ENCODE measurements around the gene RNLS. TPM values are rescaled to one million over a fixed set of nuclear protein-coding genes. Genes with fewer than 3 reads are reported as not detected.

Gene RNLS
- total and polyA plus RNA-seq, 8 donors, result 2.5 to 6.4 (median 5.9) TPM

- H3K27ac ChIP-seq, result peak overlapping the region; percentile 23 to 70 (median 46)
- DNase-seq (no peak), FAIRE-seq (no peak)
Measured at GRCh38 chr10:88253128-88253527, 330.0 kb downstream of the RNLS start.

DNA sequence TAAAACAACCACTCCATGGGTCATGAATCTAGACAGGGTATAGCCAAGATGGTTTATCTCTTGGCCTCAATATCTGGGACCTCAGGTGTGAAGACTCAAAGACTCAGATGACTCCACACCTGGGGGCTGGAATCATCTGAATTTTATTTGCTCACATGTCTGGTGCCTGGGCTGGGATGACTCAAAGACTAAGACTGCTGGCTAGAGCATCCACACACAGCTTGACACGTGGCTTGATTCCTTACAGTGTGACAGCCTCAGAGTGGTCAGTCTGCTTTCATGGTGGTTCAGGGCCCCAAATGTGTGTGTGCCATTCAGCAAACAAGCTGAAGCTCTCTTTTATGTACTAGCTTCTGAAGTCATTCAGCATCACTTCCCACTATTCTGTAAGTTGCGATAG, 333.7 kb downstream of the RNLS start:
- Histone ChIP-seq H3K4me1 (peaks cover 7 to 29% (median 17%) of the 10 kb centered on the region in 3 donors), H3K9me3 (no peaks in the 10 kb centered on the region), H3K4me3 (no peak overlapping the region), H3K27me3 (no peaks in the 10 kb centered on the region), H3K27ac (no peak overlapping the region), H3K36me3 (no peaks in the 10 kb centered on the region)
- ATAC-seq (no peak), DNase-seq (no peak), FAIRE-seq (no peak)
- intact Hi-C loops (cut with DNase I), result no loop called here
- TF ChIP-seq CTCF (IDR thresholded peaks at IDR 0.05), result no peak
- 92 to 98% methylated on average over 2 of the region's 2 CpGs for whole genome bisulfite sequencing, 2 donors

More at GRCh38 chr10:88253128-88253527, 330.0 kb downstream of the RNLS start:
- Histone ChIP-seq H3K4me1 (peaks cover 26 to 48% (median 32%) of the 10 kb centered on the region in 3 donors), H3K9me3 (no peaks in the 10 kb centered on the region), H3K27me3 (no peaks in the 10 kb centered on the region), H3K36me3 (no peaks in the 10 kb centered on the region), H3K4me3 (no peak overlapping the region)
- TF ChIP-seq CTCF (IDR thresholded peaks at IDR 0.05), result no peak
- 70 to 73% methylated on average over 3 of the region's 3 CpGs for WGBS, 2 donors
- no peak for ATAC-seq
- intact Hi-C loops (cut with DNase I), result no loop called here

GRCh38 chr10:88246675-88247074, 336.4 kb downstream of the RNLS start:
- ATAC-seq, result no peak
- DNase-seq, result no peak
- TF ChIP-seq CTCF (IDR thresholded peaks at IDR 0.05), result no peak
- Histone ChIP-seq H3K4me3 (no peak overlapping the region), H3K36me3 (no peaks in the 10 kb centered on the region), H3K4me1 (peaks cover 10 to 29% (median 17%) of the 10 kb centered on the region in 3 donors), H3K27me3 (no peaks in the 10 kb centered on the region), H3K9me3 (no peaks in the 10 kb centered on the region), H3K27ac (no peak overlapping the region)
- intact Hi-C loops (cut with DNase I), result no loop called here
- WGBS, 2 donors, result 90% methylated on average over 4 of the region's 4 CpGs
- FAIRE-seq, result no peak

GRCh38 chr10:88245974-88246511, 337.1 kb downstream of the RNLS start:
- intact Hi-C loops (cut with DNase I), result no loop called here
- H3K9me3 ChIP-seq, result no peaks in the 10 kb centered on the region
- peaks cover 10 to 36% (median 17%) of the 10 kb centered on the region in 3 donors for H3K4me1 ChIP-seq
- H3K27ac ChIP-seq, result peak overlapping the region in 2 of 4 donors; percentile 30 to 62
- no peaks in the 10 kb centered on the region for H3K27me3 ChIP-seq
- 56 to 61% methylated on average over 4 of the region's 4 CpGs for WGBS, 2 donors
- TF ChIP-seq CTCF (IDR thresholded peaks at IDR 0.05), result no peak
- DNase-seq (no peak), ATAC-seq (peak in 1 of 4 donors; percentile 65), FAIRE-seq (no peak)
- H3K4me3 ChIP-seq, result no peak overlapping the region
- H3K36me3 ChIP-seq, result no peaks in the 10 kb centered on the region

DNA sequence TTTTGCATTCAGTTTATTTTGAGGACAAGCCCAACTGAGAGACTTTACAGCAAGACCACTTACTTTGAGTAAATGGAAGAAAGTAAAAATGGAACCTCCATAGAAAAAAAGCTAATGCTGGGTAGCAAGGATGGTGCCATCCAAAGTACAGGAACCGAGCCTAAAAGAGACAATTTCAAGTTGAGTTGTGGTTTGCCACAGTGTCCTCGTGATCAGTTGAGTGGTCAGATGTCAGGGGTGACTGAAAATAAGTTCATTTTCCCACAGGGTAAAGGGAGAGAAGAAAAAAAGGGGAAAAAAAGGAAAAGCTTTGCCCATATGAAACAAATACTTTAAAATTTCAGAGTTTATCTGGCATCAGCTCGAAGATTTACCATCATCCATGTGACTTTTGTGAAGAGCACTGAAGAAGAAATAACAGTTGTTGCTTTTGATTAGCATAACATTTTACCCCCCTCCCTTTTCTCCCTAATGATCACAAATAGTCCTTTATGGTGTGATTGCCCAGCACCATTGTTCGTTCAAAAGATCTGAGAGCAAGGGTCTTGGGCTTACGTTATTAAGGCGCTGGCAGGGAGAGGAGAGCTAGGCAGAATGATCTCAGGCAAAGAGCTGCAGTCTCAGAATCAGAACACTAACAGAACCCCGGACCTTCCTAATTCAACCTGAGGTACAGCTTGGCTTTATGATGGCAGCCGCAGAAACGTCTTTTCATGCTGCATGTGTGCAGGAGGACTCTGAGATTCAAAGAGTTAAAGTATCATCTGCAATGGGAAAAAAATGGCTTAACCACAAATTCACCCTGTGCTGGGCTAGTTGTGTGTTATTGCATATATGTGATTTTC, 338.1 kb downstream of the RNLS start:
- Histone ChIP-seq H3K36me3 (no peaks in the 10 kb centered on the region), H3K4me3 (no peak overlapping the region), H3K27me3 (no peaks in the 10 kb centered on the region), H3K27ac (peak overlapping the region in 3 of 4 donors; percentile 67 to 80 (median 77)), H3K9me3 (no peaks in the 10 kb centered on the region), H3K4me1 (peaks cover 10 to 43% (median 17%) of the 10 kb centered on the region in 3 donors)
- FAIRE-seq (no peak), DNase-seq (no peak), ATAC-seq (no peak)
- intact Hi-C loops (cut with DNase I), result no loop called here
- no peak for TF ChIP-seq CTCF (IDR thresholded peaks at IDR 0.05)
- 94 to 96% methylated on average over 9 of the region's 9 CpGs for WGBS, 2 donors
